Measurements from ENCODE around the gene NEK7. TPM values are rescaled to one million over a fixed set of nuclear protein-coding genes. Genes with fewer than 3 reads are reported as not detected.

Gene NEK7
- total and polyA plus RNA-seq, 2 of the 4 experiments (the other 2 are of a cell fraction) = 89.0 to 467 TPM

DNA sequence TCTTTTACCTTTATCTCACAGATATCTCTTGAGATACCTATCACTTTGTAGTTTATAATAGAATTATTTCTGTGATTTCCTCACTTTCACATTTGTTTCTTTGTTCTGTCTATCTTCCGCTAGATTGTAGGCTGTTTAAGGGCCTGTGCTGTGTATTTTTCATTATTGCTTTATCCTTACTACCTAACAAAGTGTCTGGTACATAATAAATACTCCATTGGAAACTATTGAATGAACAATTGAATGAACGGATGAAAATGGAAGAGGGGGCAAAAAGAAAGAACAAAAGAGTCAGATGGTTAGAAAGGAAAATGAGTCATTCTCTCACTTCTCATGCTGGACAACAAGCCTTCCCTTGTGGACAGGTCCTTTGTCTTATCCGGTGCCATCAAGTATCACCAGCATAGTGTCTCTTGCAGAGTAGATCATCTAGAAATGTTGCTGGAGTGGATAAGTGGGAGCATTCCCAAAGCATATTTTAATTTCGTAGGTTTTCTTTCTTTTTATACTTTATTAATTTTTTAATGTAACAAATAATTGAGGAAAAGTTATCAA, 159.8 kb downstream of the NEK7 start:
- Histone ChIP-seq H2BK20ac (ENCODE audit: low read depth, low read length) (no peak overlapping the region), H3K27me3 (ENCODE audit: control insufficient read depth, insufficient read depth, low read length) (no peaks in the 10 kb centered on the region), H3K9me3 (ENCODE audit: control insufficient read depth, insufficient read depth, low read length) (no peaks in the 10 kb centered on the region), H3K18ac (ENCODE audit: low read depth, low read length) (no peak overlapping the region), H3K9ac (ENCODE audit: low read depth, low read length) (no peak overlapping the region), H3K9me1 (ENCODE audit: insufficient read depth, low read length) (peaks cover 2% of the 10 kb centered on the region; the same call in 1 of the 2 replicates), H3K4me1 (ENCODE audit: control insufficient read depth, insufficient read depth, low read length) (no peaks in the 10 kb centered on the region), H2BK15ac (ENCODE audit: low read depth, low read length) (no peak overlapping the region), H4K91ac (ENCODE audit: insufficient read depth, low read depth, low read length) (no peak overlapping the region), H3K4ac (ENCODE audit: low read depth, low read length) (no peak overlapping the region), H3K56ac (ENCODE audit: extremely low read depth, insufficient read depth, low read length) (no peak overlapping the region), H3K4me3 (ENCODE audit: insufficient read depth, low read depth, low read length) (no peak overlapping the region), H4K5ac (ENCODE audit: low read depth, low read length) (no peak overlapping the region), H2AFZ (replicated peaks; ENCODE audit: low read length, poor library complexity) (no peak overlapping the region), H3K14ac (replicated peaks; ENCODE audit: low read depth, low read length) (no peak overlapping the region), H3K36me3 (ENCODE audit: control insufficient read depth, insufficient read depth, low read length) (peaks cover 8% of the 10 kb centered on the region), H2BK5ac (ENCODE audit: low read depth, low read length, poor library complexity, severe bottlenecking) (no peak overlapping the region), H3K23ac (ENCODE audit: low read depth, low read length) (no peak overlapping the region), H3K27ac (ENCODE audit: insufficient read depth, low read length) (no peak overlapping the region), H2AK5ac (ENCODE audit: low read depth, low read length) (no peak overlapping the region), H4K20me1 (ENCODE audit: insufficient read depth, low read length) (no peaks in the 10 kb centered on the region), H2BK120ac (ENCODE audit: low read depth, low read length) (no peak overlapping the region), H2AK9ac (replicated peaks; ENCODE audit: low read depth, low read length, poor library complexity) (no peak overlapping the region), H4K8ac (ENCODE audit: low read depth in 2 of 2, low read length in 2 of 2) (no peak overlapping the region), H3K79me1 (ENCODE audit: low read depth in 1 of 2, low read length in 2 of 2) (peaks cover 13 to 22% of the 10 kb centered on the region in 2 experiments), H3K4me2 (ENCODE audit: low read depth, low read length) (no peak overlapping the region)
- in situ Hi-C loops (cut with MboI; ENCODE audit: low sequenced_read_pairs) (no loop called here), intact Hi-C loops (cut with micrococcal nuclease) (no loop called here), dilution Hi-C loops (cut with HindIII; ENCODE audit: low sequenced_read_pairs, unreplicated experiment) (no loop called here)
- TF ChIP-seq, protein P1, sequence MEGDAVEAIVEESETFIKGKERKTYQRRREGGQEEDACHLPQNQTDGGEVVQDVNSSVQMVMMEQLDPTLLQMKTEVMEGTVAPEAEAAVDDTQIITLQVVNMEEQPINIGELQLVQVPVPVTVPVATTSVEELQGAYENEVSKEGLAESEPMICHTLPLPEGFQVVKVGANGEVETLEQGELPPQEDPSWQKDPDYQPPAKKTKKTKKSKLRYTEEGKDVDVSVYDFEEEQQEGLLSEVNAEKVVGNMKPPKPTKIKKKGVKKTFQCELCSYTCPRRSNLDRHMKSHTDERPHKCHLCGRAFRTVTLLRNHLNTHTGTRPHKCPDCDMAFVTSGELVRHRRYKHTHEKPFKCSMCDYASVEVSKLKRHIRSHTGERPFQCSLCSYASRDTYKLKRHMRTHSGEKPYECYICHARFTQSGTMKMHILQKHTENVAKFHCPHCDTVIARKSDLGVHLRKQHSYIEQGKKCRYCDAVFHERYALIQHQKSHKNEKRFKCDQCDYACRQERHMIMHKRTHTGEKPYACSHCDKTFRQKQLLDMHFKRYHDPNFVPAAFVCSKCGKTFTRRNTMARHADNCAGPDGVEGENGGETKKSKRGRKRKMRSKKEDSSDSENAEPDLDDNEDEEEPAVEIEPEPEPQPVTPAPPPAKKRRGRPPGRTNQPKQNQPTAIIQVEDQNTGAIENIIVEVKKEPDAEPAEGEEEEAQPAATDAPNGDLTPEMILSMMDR (conservative IDR thresholded peaks at IDR 0.05; ENCODE audit: low read depth, low read length) = no peak
- TF ChIP-seq RCOR1 (IDR thresholded peaks at IDR 0.05; ENCODE audit: insufficient replicate concordance, low read length) (no peak), SMC3 (IDR thresholded peaks at IDR 0.05; ENCODE audit: low read depth, low read length) (no peak), NFE2L2 (IDR thresholded peaks at IDR 0.05; ENCODE audit: low read depth, low read length) (no peak), CEBPB (IDR thresholded peaks at IDR 0.05; ENCODE audit: low read depth, low read length) (no peak), MAZ (IDR thresholded peaks at IDR 0.05; ENCODE audit: borderline replicate concordance, low read depth, low read length) (no peak), BHLHE40 (IDR thresholded peaks at IDR 0.05; ENCODE audit: low read depth, low read length) (no peak), RAD21 (IDR thresholded peaks at IDR 0.05; ENCODE audit: low read length) (no peak), MAFK (IDR thresholded peaks at IDR 0.05; ENCODE audit: low read depth, low read length) (no peak)
- TF ChIP-seq, protein P2, sequence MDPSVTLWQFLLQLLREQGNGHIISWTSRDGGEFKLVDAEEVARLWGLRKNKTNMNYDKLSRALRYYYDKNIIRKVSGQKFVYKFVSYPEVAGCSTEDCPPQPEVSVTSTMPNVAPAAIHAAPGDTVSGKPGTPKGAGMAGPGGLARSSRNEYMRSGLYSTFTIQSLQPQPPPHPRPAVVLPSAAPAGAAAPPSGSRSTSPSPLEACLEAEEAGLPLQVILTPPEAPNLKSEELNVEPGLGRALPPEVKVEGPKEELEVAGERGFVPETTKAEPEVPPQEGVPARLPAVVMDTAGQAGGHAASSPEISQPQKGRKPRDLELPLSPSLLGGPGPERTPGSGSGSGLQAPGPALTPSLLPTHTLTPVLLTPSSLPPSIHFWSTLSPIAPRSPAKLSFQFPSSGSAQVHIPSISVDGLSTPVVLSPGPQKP (IDR thresholded peaks at IDR 0.05; ENCODE audit: borderline replicate concordance, low read depth, low read length) = no peak
- DNase-seq (no peak), ATAC-seq (ENCODE audit: low read depth) (no peak)
- no TSS peak for BruUV-seq (replicated peaks)
- CTCF ChIA-PET = no interaction called here
- WGBS, 2 experiments (ENCODE audit: extremely low coverage in 2 of 2, insufficient read length in 1 of 2) = no CpG with 5 or more reads among the region's 4 CpGs
- POLR2A ChIA-PET (ENCODE audit: unreplicated experiment) = no interaction called here
